ENCODE measurements around the gene TMEM81. TPM values are rescaled to one million over a fixed set of nuclear protein-coding genes. Genes with fewer than 3 reads are reported as not detected.

TMEM81 gene
- total RNA-seq, 5 donors from 2014 or later (not counting 1 experiment from before 2014, with no cell fraction given): 2.7 to 7.1 (median 5.0) TPM

- peaks cover 0 to 69% of the 10 kb centered on the region in 2 donors for H3K36me3 ChIP-seq (ENCODE audit: control insufficient read depth in 2 of 2, extremely low read depth in 1 of 2, insufficient read depth in 1 of 2, low read length in 1 of 2)
- H3K4me3 Mint-ChIP-seq: no peak overlapping the region
- no peaks in the 10 kb centered on the region for H3K9me3 Mint-ChIP-seq
- 93% methylated on average over 3 of the region's 4 CpGs for WGBS (ENCODE audit: insufficient coverage)
- H3K4me3 ChIP-seq (ENCODE audit: control insufficient read depth in 1 of 2, extremely low read depth in 1 of 2, low read length in 1 of 2): no peak overlapping the region
- no peak overlapping the region for H3K27ac ChIP-seq (ENCODE audit: low read length)
- no peaks in the 10 kb centered on the region for H3K9me3 ChIP-seq
- no peaks in the 10 kb centered on the region for H3K27me3 ChIP-seq (replicated peaks in 1 of 2; ENCODE audit: control insufficient read depth in 2 of 2, extremely low read depth in 1 of 2, insufficient read depth in 2 of 2, low read length in 1 of 2)
- H3K4me1 ChIP-seq (ENCODE audit: control insufficient read depth in 1 of 2, extremely low read depth in 1 of 2, insufficient read depth in 2 of 2, low read length in 2 of 2): no peaks in the 10 kb centered on the region
- DNase-seq: no peak
- peaks cover 51% of the 10 kb centered on the region for H3K36me3 Mint-ChIP-seq
- no peaks in the 10 kb centered on the region for H3K27me3 Mint-ChIP-seq
- no peak for ATAC-seq (replicated peaks in 1 of 4)
- POLR2A ChIA-PET: no interaction called here
- peaks cover 5 to 12% (median 10%) of the 10 kb centered on the region in 3 donors for H3K4me1 Mint-ChIP-seq
- CTCF ChIA-PET: interaction anchor here in 1 of 2 donors (1.0 kb wide), 1 partner anchor 148 kb away, joined by 3 read pairs; no protein-coding TSS in a partner anchor
- H3K27ac Mint-ChIP-seq: peak overlapping the region in 1 of 2 donors; percentile 29
Observed at GRCh38 chr1:205108464-205108863, 24.2 kb upstream of the TMEM81 start.

- Mint-ChIP-seq H3K36me3 (peaks cover 56% of the 10 kb centered on the region), H3K4me3 (no peak overlapping the region), H3K9me3 (no peaks in the 10 kb centered on the region), H3K4me1 (peaks cover 5 to 12% (median 10%) of the 10 kb centered on the region in 3 donors), H3K27ac (no peak overlapping the region), H3K27me3 (no peaks in the 10 kb centered on the region)
- H3K4me3 ChIP-seq (ENCODE audit: control insufficient read depth in 1 of 2, extremely low read depth in 1 of 2, low read length in 1 of 2): no peak overlapping the region
- 100% methylated on average over 4 of the region's 4 CpGs for WGBS (ENCODE audit: insufficient coverage)
- no peaks in the 10 kb centered on the region for H3K27me3 ChIP-seq (replicated peaks in 1 of 2; ENCODE audit: control insufficient read depth in 2 of 2, extremely low read depth in 1 of 2, insufficient read depth in 2 of 2, low read length in 1 of 2)
- ChIA-PET CTCF (no interaction called here), POLR2A (no interaction called here)
- H3K36me3 ChIP-seq (ENCODE audit: control insufficient read depth in 2 of 2, extremely low read depth in 1 of 2, insufficient read depth in 1 of 2, low read length in 1 of 2): peaks cover 0 to 67% of the 10 kb centered on the region in 2 donors
- ATAC-seq (replicated peaks in 1 of 4): no peak
- no peaks in the 10 kb centered on the region for H3K4me1 ChIP-seq (ENCODE audit: control insufficient read depth in 1 of 2, extremely low read depth in 1 of 2, insufficient read depth in 2 of 2, low read length in 2 of 2)
- DNase-seq: no peak
- no peak overlapping the region for H3K27ac ChIP-seq (ENCODE audit: low read length)
- no peaks in the 10 kb centered on the region for H3K9me3 ChIP-seq
Observed at GRCh38 chr1:205107327-205107726, 23.1 kb upstream of the TMEM81 start.

GRCh38 chr1:205102404-205102803 lies 18.1 kb upstream of the TMEM81 start:
- Mint-ChIP-seq H3K36me3 (peaks cover 77% of the 10 kb centered on the region), H3K4me3 (no peak overlapping the region), H3K27ac (no peak overlapping the region), H3K27me3 (no peaks in the 10 kb centered on the region), H3K4me1 (peaks cover 3 to 7% (median 4%) of the 10 kb centered on the region in 3 donors), H3K9me3 (no peaks in the 10 kb centered on the region)
- H3K27ac ChIP-seq (ENCODE audit: low read length): no peak overlapping the region
- WGBS (ENCODE audit: insufficient coverage): no CpG with 5 or more reads among the region's 3 CpGs
- CTCF ChIA-PET: no interaction called here
- POLR2A ChIA-PET: no interaction called here
- no peaks in the 10 kb centered on the region for H3K4me1 ChIP-seq (ENCODE audit: control insufficient read depth in 1 of 2, extremely low read depth in 1 of 2, insufficient read depth in 2 of 2, low read length in 2 of 2)
- no peak for ATAC-seq (replicated peaks in 1 of 4)
- no peaks in the 10 kb centered on the region for H3K27me3 ChIP-seq (replicated peaks in 1 of 2; ENCODE audit: control insufficient read depth in 2 of 2, extremely low read depth in 1 of 2, insufficient read depth in 2 of 2, low read length in 1 of 2)
- H3K4me3 ChIP-seq (ENCODE audit: control insufficient read depth in 1 of 2, extremely low read depth in 1 of 2, low read length in 1 of 2): no peak overlapping the region
- DNase-seq: no peak
- H3K9me3 ChIP-seq: no peaks in the 10 kb centered on the region
- H3K36me3 ChIP-seq (ENCODE audit: control insufficient read depth in 2 of 2, extremely low read depth in 1 of 2, insufficient read depth in 1 of 2, low read length in 1 of 2): peaks cover 20 to 92% of the 10 kb centered on the region in 2 donors

- ATAC-seq (replicated peaks in 1 of 4): no peak
- peaks cover 27 to 88% of the 10 kb centered on the region in 2 donors for H3K36me3 ChIP-seq (ENCODE audit: control insufficient read depth in 2 of 2, extremely low read depth in 1 of 2, insufficient read depth in 1 of 2, low read length in 1 of 2)
- no peak overlapping the region for H3K27ac ChIP-seq (ENCODE audit: low read length)
- no peaks in the 10 kb centered on the region for H3K27me3 ChIP-seq (replicated peaks in 1 of 2; ENCODE audit: control insufficient read depth in 2 of 2, extremely low read depth in 1 of 2, insufficient read depth in 2 of 2, low read length in 1 of 2)
- H3K9me3 ChIP-seq: no peaks in the 10 kb centered on the region
- Mint-ChIP-seq H3K27ac (no peak overlapping the region), H3K9me3 (no peaks in the 10 kb centered on the region), H3K36me3 (peaks cover 75% of the 10 kb centered on the region), H3K4me3 (no peak overlapping the region), H3K27me3 (no peaks in the 10 kb centered on the region), H3K4me1 (no peaks in the 10 kb centered on the region)
- H3K4me3 ChIP-seq (ENCODE audit: control insufficient read depth in 1 of 2, extremely low read depth in 1 of 2, low read length in 1 of 2): no peak overlapping the region
- CTCF ChIA-PET: interaction anchor here in 1 of 2 donors (0.6 kb wide), 1 partner anchor 660 kb away, joined by 3 read pairs; no protein-coding TSS in a partner anchor
- no peaks in the 10 kb centered on the region for H3K4me1 ChIP-seq (ENCODE audit: control insufficient read depth in 1 of 2, extremely low read depth in 1 of 2, insufficient read depth in 2 of 2, low read length in 2 of 2)
- POLR2A ChIA-PET: interaction anchor here in 1 of 2 donors (0.6 kb wide), 1 partner anchor 559 kb away, joined by 5 read pairs; no protein-coding TSS in a partner anchor
- no peak for DNase-seq
Observed at GRCh38 chr1:205098242-205098641, 14.0 kb upstream of the TMEM81 start.

GRCh38 chr1:205095422-205095821 lies 11.2 kb upstream of the TMEM81 start:
- Histone ChIP-seq H3K27ac (ENCODE audit: low read length) (no peak overlapping the region), H3K36me3 (ENCODE audit: control insufficient read depth in 2 of 2, extremely low read depth in 1 of 2, insufficient read depth in 1 of 2, low read length in 1 of 2) (peaks cover 23 to 92% of the 10 kb centered on the region in 2 donors), H3K9me3 (no peaks in the 10 kb centered on the region), H3K4me1 (ENCODE audit: control insufficient read depth in 1 of 2, extremely low read depth in 1 of 2, insufficient read depth in 2 of 2, low read length in 2 of 2) (no peaks in the 10 kb centered on the region), H3K27me3 (replicated peaks in 1 of 2; ENCODE audit: control insufficient read depth in 2 of 2, extremely low read depth in 1 of 2, insufficient read depth in 2 of 2, low read length in 1 of 2) (no peaks in the 10 kb centered on the region), H3K4me3 (ENCODE audit: control insufficient read depth in 1 of 2, extremely low read depth in 1 of 2, low read length in 1 of 2) (no peak overlapping the region)
- no peak for DNase-seq
- no peak for ATAC-seq (replicated peaks in 1 of 4)
- H3K27ac Mint-ChIP-seq: no peak overlapping the region
- H3K36me3 Mint-ChIP-seq: peaks cover 64% of the 10 kb centered on the region
- no peaks in the 10 kb centered on the region for H3K9me3 Mint-ChIP-seq
- no peak overlapping the region for H3K4me3 Mint-ChIP-seq
- no peaks in the 10 kb centered on the region for H3K27me3 Mint-ChIP-seq
- POLR2A ChIA-PET: interaction anchor here in 1 of 2 donors (0.6 to 0.7 kb wide), 2 partner anchors 15 to 20 kb away, joined by 3 read pairs; no protein-coding TSS in a partner anchor
- CTCF ChIA-PET: no interaction called here
- no peaks in the 10 kb centered on the region for H3K4me1 Mint-ChIP-seq

- peaks cover 50% of the 10 kb centered on the region for H3K36me3 Mint-ChIP-seq
- H3K9me3 Mint-ChIP-seq: no peaks in the 10 kb centered on the region
- POLR2A ChIA-PET: no interaction called here
- Histone ChIP-seq H3K4me3 (ENCODE audit: control insufficient read depth in 1 of 2, extremely low read depth in 1 of 2, low read length in 1 of 2) (no peak overlapping the region), H3K4me1 (ENCODE audit: control insufficient read depth in 1 of 2, extremely low read depth in 1 of 2, insufficient read depth in 2 of 2, low read length in 2 of 2) (no peaks in the 10 kb centered on the region), H3K36me3 (ENCODE audit: control insufficient read depth in 2 of 2, extremely low read depth in 1 of 2, insufficient read depth in 1 of 2, low read length in 1 of 2) (peaks cover 8 to 80% of the 10 kb centered on the region in 2 donors), H3K27me3 (replicated peaks in 1 of 2; ENCODE audit: control insufficient read depth in 2 of 2, extremely low read depth in 1 of 2, insufficient read depth in 2 of 2, low read length in 1 of 2) (no peaks in the 10 kb centered on the region), H3K27ac (ENCODE audit: low read length) (no peak overlapping the region), H3K9me3 (no peaks in the 10 kb centered on the region)
- no peaks in the 10 kb centered on the region for H3K27me3 Mint-ChIP-seq
- CTCF ChIA-PET: no interaction called here
- DNase-seq: no peak
- 94% methylated on average over 4 of the region's 4 CpGs for WGBS (ENCODE audit: insufficient coverage)
- ATAC-seq (replicated peaks in 1 of 4): no peak
- no peak overlapping the region for H3K27ac Mint-ChIP-seq
- H3K4me3 Mint-ChIP-seq: no peak overlapping the region
- H3K4me1 Mint-ChIP-seq: peaks cover 0 to 5% (median 0%) of the 10 kb centered on the region in 3 donors
Observed at GRCh38 chr1:205091043-205091740, 6.9 kb upstream of the TMEM81 start.
